Tibial nerve (tissue), 4 donors: ENCODE measurements around the gene BACH2. TPM values are rescaled to one million over a fixed set of nuclear protein-coding genes. Genes with fewer than 3 reads are reported as not detected.
"Not testable (repeated sequence)": the region's sequence is repeated elsewhere in the genome, so short reads cannot be mapped to it uniquely, and the experiment has no call there.

Experiments
- DNase-seq, 2 donors: peaks; one replicate each; pipeline ENCODE4 v3.0.0-alpha.2; 2019; ENCODE audit warnings: low spot score in 2 of 2
- H3K27ac ChIP-seq, 4 donors: fragments of 200-600 bp; sonication (generic) in 3 of 4; one replicate each; pipeline ENCODE4 v1.5.1; 2017 to 2019; ENCODE audit warnings: mild to moderate bottlenecking in 1 of 4
- H3K27me3 ChIP-seq, 2 donors: fragments of 200-600 bp; sonication (generic) in 1 of 2; one replicate each; pipeline versions ENCODE4 v1.5.1 to v1.6.0; 2017 to 2019
- H3K36me3 ChIP-seq, 3 donors: fragments of 200-600 bp; sonication (generic); one replicate each; pipeline ENCODE4 v1.5.1; 2018 to 2019
- H3K4me1 ChIP-seq, 4 donors: fragments of 200-600 bp; sonication (generic) in 3 of 4; one replicate each; pipeline ENCODE4 v1.5.1; 2017 to 2019
- H3K4me3 ChIP-seq, 4 donors: fragments of 200-600 bp; sonication (generic) in 3 of 4; one replicate each; pipeline ENCODE4 v1.5.1; 2017 to 2019; ENCODE audit warnings: mild to moderate bottlenecking in 1 of 4, moderate library complexity in 1 of 4
- H3K9me3 ChIP-seq, 4 donors: fragments of 200-600 bp; sonication (generic) in 3 of 4; one replicate each; pipeline ENCODE4 v1.5.1; 2017 to 2019
- EP300 ChIP-seq, 2 donors: sonication (generic); formaldehyde crosslinking; IDR thresholded peaks; one replicate each; pipeline ENCODE4 v1.6.1; 2017; ENCODE audit warnings: antibody characterized with exemption in 2 of 2, mild to moderate bottlenecking in 1 of 2
- POLR2A ChIP-seq, 2 donors: fragments of 450-650 bp; IDR thresholded peaks; one replicate each; pipeline ENCODE4 v1.6.1; 2017; ENCODE audit warnings: antibody characterized with exemption in 2 of 2, mild to moderate bottlenecking in 2 of 2, moderate library complexity in 2 of 2
- WGBS, 2 donors: methylation state at CpG; one replicate each; pipeline ENCODE4 v1.1.5; 2018; 5-methylcytosine and 5-hydroxymethylcytosine counted together
- total RNA-seq, 4 donors: library from RNA; depleted of rRNA; stranded (reverse); fragments of >200 nt; gene quantifications; one replicate each; pipeline ENCODE4 v1.1.0, GENCODE V29; 2016
- TF ChIP-seq, protein P1 (sequence below), 5 experiments: fragments of 200-600 bp in 3 of 5; fragments of 450-650 bp in 2 of 5; sonication (generic) in 3 of 5; IDR thresholded peaks; one replicate each; pipeline ENCODE4 v1.5.1; 2016 to 2019; ENCODE audit warnings: antibody characterized with exemption in 5 of 5, mild to moderate bottlenecking in 3 of 5, moderate library complexity in 2 of 5

BACH2 gene
- total RNA-seq, 4 donors from 2014 or later = 4.4 to 11.1 (median 8.4) TPM

DNA sequence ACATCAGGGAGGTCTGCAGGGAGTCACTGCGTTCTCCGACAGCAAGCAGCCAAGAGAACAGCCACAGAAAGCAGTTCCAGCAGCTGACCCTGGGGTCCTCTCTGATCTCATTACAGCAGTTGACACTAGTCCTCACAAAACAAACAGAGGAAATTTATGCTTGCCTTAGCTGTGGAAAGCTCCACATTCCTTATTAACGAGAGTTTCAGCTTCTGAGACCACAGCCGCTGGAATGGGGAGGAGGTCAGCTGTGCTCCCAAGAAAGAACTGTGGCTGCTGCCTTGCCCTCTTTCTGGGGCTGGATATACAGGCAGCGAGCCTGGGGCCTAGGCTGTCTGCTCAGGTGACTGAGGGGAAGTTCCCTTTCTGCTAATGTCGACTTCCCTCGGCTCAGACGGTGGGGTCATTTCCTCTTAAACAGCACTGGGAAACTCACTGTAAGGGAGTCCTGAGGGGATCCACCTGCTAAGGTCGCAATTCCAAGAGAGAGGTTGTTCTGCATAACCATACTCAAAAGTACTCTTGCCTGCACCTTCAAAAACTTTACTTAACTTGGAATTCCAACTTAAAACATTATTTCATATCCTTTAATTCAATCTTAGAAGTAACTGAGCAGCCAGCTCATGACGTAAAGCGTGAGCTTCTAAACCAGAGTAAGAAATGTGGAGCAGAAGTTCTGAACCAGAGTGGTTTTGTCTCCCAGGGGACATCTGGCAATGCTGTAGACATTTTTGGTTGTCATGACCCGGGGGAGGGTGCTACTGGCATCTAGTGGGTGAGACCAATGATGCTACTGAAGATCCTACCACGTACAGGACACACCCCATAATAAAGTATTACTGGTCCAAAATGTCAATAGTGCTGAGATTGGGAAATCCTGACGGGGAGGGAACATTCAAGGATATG lies 80.3 kb downstream of the BACH2 start:
- 43 to 48% methylated on average over 14 of the region's 14 CpGs for WGBS, 2 donors
- H3K36me3 ChIP-seq = no peaks in the 10 kb centered on the region
- no peak overlapping the region for H3K4me3 ChIP-seq
- H3K9me3 ChIP-seq = no peaks in the 10 kb centered on the region
- no peak for TF ChIP-seq POLR2A (IDR thresholded peaks at IDR 0.05)
- TF ChIP-seq, protein P1, sequence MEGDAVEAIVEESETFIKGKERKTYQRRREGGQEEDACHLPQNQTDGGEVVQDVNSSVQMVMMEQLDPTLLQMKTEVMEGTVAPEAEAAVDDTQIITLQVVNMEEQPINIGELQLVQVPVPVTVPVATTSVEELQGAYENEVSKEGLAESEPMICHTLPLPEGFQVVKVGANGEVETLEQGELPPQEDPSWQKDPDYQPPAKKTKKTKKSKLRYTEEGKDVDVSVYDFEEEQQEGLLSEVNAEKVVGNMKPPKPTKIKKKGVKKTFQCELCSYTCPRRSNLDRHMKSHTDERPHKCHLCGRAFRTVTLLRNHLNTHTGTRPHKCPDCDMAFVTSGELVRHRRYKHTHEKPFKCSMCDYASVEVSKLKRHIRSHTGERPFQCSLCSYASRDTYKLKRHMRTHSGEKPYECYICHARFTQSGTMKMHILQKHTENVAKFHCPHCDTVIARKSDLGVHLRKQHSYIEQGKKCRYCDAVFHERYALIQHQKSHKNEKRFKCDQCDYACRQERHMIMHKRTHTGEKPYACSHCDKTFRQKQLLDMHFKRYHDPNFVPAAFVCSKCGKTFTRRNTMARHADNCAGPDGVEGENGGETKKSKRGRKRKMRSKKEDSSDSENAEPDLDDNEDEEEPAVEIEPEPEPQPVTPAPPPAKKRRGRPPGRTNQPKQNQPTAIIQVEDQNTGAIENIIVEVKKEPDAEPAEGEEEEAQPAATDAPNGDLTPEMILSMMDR (IDR thresholded peaks at IDR 0.05) = no peak
- no peak for TF ChIP-seq EP300 (IDR thresholded peaks at IDR 0.05)
- H3K27ac ChIP-seq = peak overlapping the region in 3 of 4 donors; percentile 57 to 96 (median 95)
- peaks cover 4 to 57% (median 39%) of the 10 kb centered on the region in 4 donors for H3K4me1 ChIP-seq
- peak in 1 of 2 donors; percentile 19 for DNase-seq
- no peaks in the 10 kb centered on the region for H3K27me3 ChIP-seq

DNA sequence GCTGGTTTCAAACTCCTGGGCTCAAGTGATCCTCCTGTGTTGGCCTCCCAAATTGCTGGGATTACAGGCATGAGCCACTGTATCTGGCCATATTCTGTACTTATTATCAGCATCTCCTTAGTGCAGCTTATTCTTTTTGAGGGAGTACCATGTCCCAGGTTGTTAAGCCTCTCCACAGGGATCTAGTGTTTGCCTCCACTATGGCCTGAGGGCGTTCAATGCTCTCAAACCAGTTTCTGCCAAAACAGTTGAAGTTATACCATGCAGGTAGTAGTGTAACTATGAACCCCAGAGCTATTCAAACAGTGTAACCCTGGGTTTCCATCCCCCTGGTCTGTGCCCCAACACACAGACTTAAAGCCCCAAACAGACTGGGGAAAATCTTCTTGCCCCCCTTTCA lies 81.7 kb downstream of the BACH2 start:
- no peaks in the 10 kb centered on the region for H3K27me3 ChIP-seq
- no peaks in the 10 kb centered on the region for H3K9me3 ChIP-seq
- no peak for TF ChIP-seq POLR2A (IDR thresholded peaks at IDR 0.05)
- H3K36me3 ChIP-seq = no peaks in the 10 kb centered on the region
- H3K4me3 ChIP-seq = no peak overlapping the region
- DNase-seq = no peak
- H3K4me1 ChIP-seq = peaks cover 4 to 57% (median 36%) of the 10 kb centered on the region in 4 donors
- 100% methylated on average over 1 of the region's 1 CpG for WGBS, 2 donors
- peak overlapping the region in 2 of 4 donors; percentile 21 to 95 for H3K27ac ChIP-seq

DNA sequence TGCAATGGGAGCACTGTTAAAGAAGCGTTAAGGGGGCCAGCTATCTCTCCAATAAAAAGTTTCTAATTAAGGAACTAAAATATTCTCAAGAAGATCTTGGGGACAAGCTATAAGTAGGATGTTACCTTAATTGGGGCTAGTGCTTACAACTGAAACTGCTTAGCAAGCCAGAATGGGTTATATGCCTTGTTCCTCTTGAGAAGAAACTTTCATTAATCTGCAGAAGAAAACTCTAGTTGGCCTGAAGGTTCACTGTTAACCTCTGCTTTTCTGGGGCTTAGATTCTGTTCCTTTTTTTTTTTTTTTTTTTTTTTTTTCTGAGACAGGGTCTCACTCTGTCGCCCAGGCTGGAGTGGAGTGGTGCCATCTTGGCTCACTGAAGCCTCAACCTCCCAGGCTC lies 82.2 kb downstream of the BACH2 start:
- Histone ChIP-seq H3K36me3 (no peaks in the 10 kb centered on the region), H3K4me3 (no peak overlapping the region), H3K9me3 (no peaks in the 10 kb centered on the region), H3K4me1 (peaks cover 4 to 52% (median 34%) of the 10 kb centered on the region in 4 donors), H3K27ac (no peak overlapping the region), H3K27me3 (no peaks in the 10 kb centered on the region)
- TF ChIP-seq POLR2A (IDR thresholded peaks at IDR 0.05) (no peak), EP300 (IDR thresholded peaks at IDR 0.05) (no peak)
- TF ChIP-seq, protein P1 (IDR thresholded peaks at IDR 0.05) = no peak
- WGBS, 2 donors = 86 to 95% methylated on average over 2 of the region's 2 CpGs
- no peak for DNase-seq

- Histone ChIP-seq H3K4me1 (peaks cover 0 to 32% (median 17%) of the 10 kb centered on the region in 4 donors), H3K27me3 (no peaks in the 10 kb centered on the region), H3K27ac (no peak overlapping the region), H3K9me3 (no peaks in the 10 kb centered on the region), H3K36me3 (no peaks in the 10 kb centered on the region), H3K4me3 (no peak overlapping the region)
- 80 to 85% methylated on average over 3 of the region's 3 CpGs for WGBS, 2 donors
- TF ChIP-seq, protein P1 (IDR thresholded peaks at IDR 0.05) = no peak
- TF ChIP-seq POLR2A (IDR thresholded peaks at IDR 0.05) (no peak), EP300 (IDR thresholded peaks at IDR 0.05) (no peak)
- no peak for DNase-seq
Observed at GRCh38 chr6:90212274-90212673, 84.4 kb downstream of the BACH2 start.

- 78 to 79% methylated on average over 6 of the region's 6 CpGs for WGBS, 2 donors
- Histone ChIP-seq H3K4me1 (peaks cover 0 to 11% (median 0%) of the 10 kb centered on the region in 4 donors), H3K4me3 (no peak overlapping the region), H3K36me3 (no peaks in the 10 kb centered on the region), H3K27me3 (no peaks in the 10 kb centered on the region), H3K9me3 (no peaks in the 10 kb centered on the region), H3K27ac (no peak overlapping the region)
- no peak for DNase-seq
- no peak for TF ChIP-seq POLR2A (IDR thresholded peaks at IDR 0.05)
- TF ChIP-seq, protein P1 (IDR thresholded peaks at IDR 0.05) = no peak
- TF ChIP-seq EP300 (IDR thresholded peaks at IDR 0.05) = no peak
Observed at GRCh38 chr6:90209527-90209926, 87.1 kb downstream of the BACH2 start.

DNA sequence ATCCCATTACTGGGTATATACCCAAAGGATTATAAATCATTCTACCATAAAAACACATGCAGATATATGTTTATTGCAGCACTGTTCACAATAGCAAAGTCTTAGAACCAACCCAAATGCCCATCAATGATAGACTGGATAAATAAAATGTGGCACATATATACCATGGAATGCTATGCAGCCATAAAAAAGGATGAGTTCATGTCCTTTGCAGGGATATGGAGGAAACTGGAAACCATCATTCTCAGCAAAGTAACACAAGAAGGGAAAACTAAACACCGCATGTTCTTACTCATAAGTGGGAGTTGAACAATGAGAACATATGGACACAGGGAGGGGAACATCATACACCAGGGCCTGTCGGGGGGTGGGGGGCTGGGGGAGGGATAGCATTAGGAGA lies 88.0 kb downstream of the BACH2 start:
- H3K27me3 ChIP-seq, H3K36me3 ChIP-seq, DNase-seq, H3K4me3 ChIP-seq, H3K9me3 ChIP-seq, H3K27ac ChIP-seq: not testable (repeated sequence)
- peaks cover 0 to 17% (median 0%) of the 10 kb centered on the region in 4 donors for H3K4me1 ChIP-seq
- WGBS, 2 donors = 92 to 97% methylated on average over 2 of the region's 2 CpGs
